ENCODE results near the gene CXCL9.

DNA sequence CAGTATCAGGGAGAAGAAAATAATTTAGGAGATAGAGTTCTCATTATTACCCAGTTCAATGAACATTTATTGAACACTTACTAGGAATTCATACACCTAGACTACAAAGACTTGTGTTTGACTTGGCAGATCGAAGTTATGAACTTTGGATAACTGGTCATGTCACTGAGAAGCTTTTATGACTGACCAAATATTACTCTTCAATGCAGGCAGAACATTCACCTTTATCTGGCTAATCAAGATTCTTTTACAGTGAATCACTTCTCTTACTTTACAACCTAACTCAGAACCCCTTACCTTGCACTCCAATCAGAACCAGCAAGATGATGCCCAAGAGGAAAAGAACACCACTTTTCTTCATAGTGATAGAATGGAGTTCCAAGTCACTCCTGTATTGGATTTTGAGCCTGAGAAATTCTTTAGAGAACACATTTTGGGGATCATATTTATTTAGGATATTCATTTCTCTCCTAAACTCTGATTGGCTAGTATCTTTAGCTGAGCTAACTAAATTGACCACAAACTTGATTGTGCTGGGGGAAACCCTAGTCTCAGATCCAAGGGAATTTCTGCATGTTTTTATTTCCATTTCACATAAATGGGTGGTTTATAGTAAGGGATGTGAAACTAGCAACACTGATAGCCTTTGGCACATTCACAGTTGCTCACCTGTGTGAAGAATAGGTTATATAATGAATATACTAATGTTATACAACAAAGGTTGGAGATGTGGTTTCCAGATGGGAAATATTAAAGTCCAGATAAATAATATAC is at the start of gene CXCL9:
- TF ChIP-seq POLR2A (IDR thresholded peaks at IDR 0.05): no peak
- TF ChIP-seq, protein P1, sequence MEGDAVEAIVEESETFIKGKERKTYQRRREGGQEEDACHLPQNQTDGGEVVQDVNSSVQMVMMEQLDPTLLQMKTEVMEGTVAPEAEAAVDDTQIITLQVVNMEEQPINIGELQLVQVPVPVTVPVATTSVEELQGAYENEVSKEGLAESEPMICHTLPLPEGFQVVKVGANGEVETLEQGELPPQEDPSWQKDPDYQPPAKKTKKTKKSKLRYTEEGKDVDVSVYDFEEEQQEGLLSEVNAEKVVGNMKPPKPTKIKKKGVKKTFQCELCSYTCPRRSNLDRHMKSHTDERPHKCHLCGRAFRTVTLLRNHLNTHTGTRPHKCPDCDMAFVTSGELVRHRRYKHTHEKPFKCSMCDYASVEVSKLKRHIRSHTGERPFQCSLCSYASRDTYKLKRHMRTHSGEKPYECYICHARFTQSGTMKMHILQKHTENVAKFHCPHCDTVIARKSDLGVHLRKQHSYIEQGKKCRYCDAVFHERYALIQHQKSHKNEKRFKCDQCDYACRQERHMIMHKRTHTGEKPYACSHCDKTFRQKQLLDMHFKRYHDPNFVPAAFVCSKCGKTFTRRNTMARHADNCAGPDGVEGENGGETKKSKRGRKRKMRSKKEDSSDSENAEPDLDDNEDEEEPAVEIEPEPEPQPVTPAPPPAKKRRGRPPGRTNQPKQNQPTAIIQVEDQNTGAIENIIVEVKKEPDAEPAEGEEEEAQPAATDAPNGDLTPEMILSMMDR (IDR thresholded peaks at IDR 0.05): no peak
